Small intestine (tissue), 7 donors: Measurements from ENCODE around the gene VSIG4. TPM values are rescaled to one million over a fixed set of nuclear protein-coding genes. Genes with fewer than 3 reads are reported as not detected.
A peak's percentile ranks its signal among the peaks of the same experiment; 100 is the strongest.

Source experiments
- DNase-seq, 2 donors: peaks; one replicate each; pipeline versions ENCODE4 v3.0.0 to v3.0.0-alpha.2; 2013
- FAIRE-seq: peaks from 2 replicates; lab custom pipeline; 2012; peaks lifted over from hg19 to GRCh38; lab: Jason Lieb, UNC
- H3K27ac ChIP-seq, 3 donors: one replicate each; pipeline ENCODE4 v1.5.1; 2013; ENCODE audit warnings: low read length in 2 of 3, mild to moderate bottlenecking in 2 of 3, control low read depth in 1 of 3, inconsistent platforms in 1 of 3, low read depth in 1 of 3, moderate library complexity in 1 of 3
- H3K27me3 ChIP-seq, 3 donors: one replicate each; pipeline ENCODE4 v1.6.1; 2013; ENCODE audit warnings: low read length in 3 of 3, inconsistent platforms in 1 of 3; ENCODE audit not compliant: control insufficient read depth in 3 of 3, insufficient read depth in 3 of 3
- H3K36me3 ChIP-seq, 3 donors: one replicate each; pipeline ENCODE4 v1.6.1; 2013; ENCODE audit warnings: low read length in 3 of 3, inconsistent platforms in 1 of 3, low read depth in 1 of 3, mild to moderate bottlenecking in 1 of 3, moderate library complexity in 1 of 3; ENCODE audit not compliant: control insufficient read depth in 3 of 3, insufficient read depth in 2 of 3
- H3K4me1 ChIP-seq, 3 donors: one replicate each; pipeline ENCODE4 v1.6.1; 2013; ENCODE audit warnings: low read length in 2 of 3, inconsistent platforms in 1 of 3, low read depth in 1 of 3, mild to moderate bottlenecking in 1 of 3, moderate library complexity in 1 of 3; ENCODE audit not compliant: control insufficient read depth in 3 of 3, insufficient read depth in 2 of 3
- H3K4me3 ChIP-seq, 3 donors: one replicate each; pipeline ENCODE4 v1.5.1; 2013; ENCODE audit warnings: low read length in 3 of 3, control low read depth in 1 of 3, inconsistent platforms in 1 of 3, low read depth in 1 of 3, mild to moderate bottlenecking in 1 of 3, moderate library complexity in 1 of 3
- H3K9me3 ChIP-seq, 2 donors: one replicate each; pipeline ENCODE4 v1.6.1; 2013; ENCODE audit warnings: low read depth in 1 of 2, low read length in 1 of 2; ENCODE audit not compliant: control insufficient read depth in 2 of 2, insufficient read depth in 1 of 2
- WGBS, 3 donors: extraction: QIAGEN DNeasy Blood & Tissue Kit; methylation state at CpG; one replicate each; pipeline ENCODE4 v1.1.7; 2013; 5-methylcytosine and 5-hydroxymethylcytosine counted together
- polyA plus RNA-seq, 4 donors: library from polyadenylated mRNA; stranded (reverse) in 3 of 4; unstranded in 1 of 4; fragments of 200-250 nt in 3 of 4; fragments of 120-200 nt in 1 of 4; gene quantifications; one replicate each; pipeline versions ENCODE4 v1.2.1 to v1.2.3, GENCODE V29; 2013
- donor health status: healthy with polysubstance abuse.
- donor health status: control.
- donor health status: control.
- donor health status: Bipolar disorder and iron deficiency.
- donor health status: healthy.

The VSIG4 gene
- polyA plus RNA-seq, 4 donors, result 5.2 to 90.1 (median 12.7) TPM

- H3K4me3 ChIP-seq, result no peak overlapping the region
- WGBS, 3 donors, result 46 to 54% (median 53%) methylated on average over 2 of the region's 2 CpGs
- peaks cover 0 to 3% (median 0%) of the 10 kb centered on the region in 3 donors for H3K4me1 ChIP-seq
- peak overlapping the region in 1 of 3 donors; percentile 60 for H3K27ac ChIP-seq
- FAIRE-seq (no peak), DNase-seq (no peak)
- no peaks in the 10 kb centered on the region for H3K9me3 ChIP-seq
- no peaks in the 10 kb centered on the region for H3K27me3 ChIP-seq
- H3K36me3 ChIP-seq, result no peaks in the 10 kb centered on the region
Measured at GRCh38 chrX:66016905-66017658, 22.8 kb downstream of the VSIG4 start.

GRCh38 chrX:66015900-66016689 is 23.8 kb downstream of the VSIG4 start:
- Histone ChIP-seq H3K36me3 (no peaks in the 10 kb centered on the region), H3K27ac (peak overlapping the region in 1 of 3 donors; percentile 86), H3K4me1 (peaks cover 0 to 3% (median 0%) of the 10 kb centered on the region in 3 donors), H3K9me3 (no peaks in the 10 kb centered on the region), H3K4me3 (no peak overlapping the region), H3K27me3 (no peaks in the 10 kb centered on the region)
- 16 to 86% (median 72%) methylated on average over 1 of the region's 1 CpG for WGBS, 3 donors
- no peak for FAIRE-seq
- no peak for DNase-seq

DNA sequence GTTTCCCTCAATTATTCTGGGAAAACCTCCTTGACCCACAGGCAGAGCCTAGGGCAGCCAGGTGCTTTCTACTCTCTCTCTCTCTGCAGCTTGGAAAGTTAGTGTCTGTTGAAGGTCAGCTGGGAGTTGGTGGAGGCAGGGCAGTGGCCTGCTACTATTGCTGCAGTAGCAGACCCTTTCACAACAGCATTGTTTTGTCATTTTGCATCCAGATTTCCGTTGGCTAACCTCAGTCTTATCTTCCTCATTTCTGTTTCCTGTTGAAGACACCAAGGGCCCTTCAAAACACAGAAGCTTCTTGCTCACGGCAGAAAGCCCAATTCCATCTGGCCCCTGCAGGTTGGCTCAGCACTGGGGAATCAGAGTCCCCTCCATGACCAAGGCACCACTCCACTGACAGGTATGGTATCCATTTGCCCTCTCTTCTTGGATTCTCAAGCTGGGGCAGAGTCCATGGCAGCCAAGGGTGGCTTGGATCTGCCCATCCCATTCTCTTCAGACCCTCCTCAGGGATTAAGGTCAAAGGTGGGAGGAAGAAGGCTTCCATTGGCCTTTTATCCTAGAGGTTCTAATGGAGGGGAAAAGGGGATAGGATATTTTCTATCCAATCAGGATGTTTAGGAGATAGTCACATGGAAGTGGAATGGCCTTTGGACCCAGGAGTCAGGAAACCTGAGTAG is 24.6 kb downstream of the VSIG4 start:
- Histone ChIP-seq H3K27me3 (no peaks in the 10 kb centered on the region), H3K4me3 (peak overlapping the region in 1 of 3 donors; percentile 18), H3K4me1 (peaks cover 0 to 3% (median 0%) of the 10 kb centered on the region in 3 donors), H3K36me3 (no peaks in the 10 kb centered on the region), H3K27ac (peak overlapping the region in 1 of 3 donors; percentile 86), H3K9me3 (no peaks in the 10 kb centered on the region)
- DNase-seq, result peak in 1 of 2 donors; percentile 20
- WGBS, 3 donors, result 48 to 69% (median 48%) methylated on average over 2 of the region's 2 CpGs
- FAIRE-seq, result no peak

DNA sequence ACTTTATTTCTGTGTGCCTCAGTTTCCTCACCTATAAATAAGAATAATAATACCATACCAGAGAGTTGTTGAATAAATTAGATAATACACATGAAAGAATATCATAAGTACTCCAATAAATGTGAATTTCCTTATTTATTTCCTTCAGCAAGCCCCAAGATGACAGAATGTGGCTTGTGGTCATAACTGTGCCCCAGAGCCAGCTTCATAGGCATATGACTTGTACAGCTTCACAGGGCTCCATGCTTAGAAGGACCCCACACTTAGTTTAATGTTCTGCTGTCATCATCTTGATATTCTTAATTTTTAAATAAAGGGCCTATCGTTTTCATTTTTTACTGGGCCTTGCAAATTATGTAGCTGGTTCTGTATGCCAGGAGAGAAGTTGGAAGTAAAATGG is 25.3 kb downstream of the VSIG4 start:
- no peaks in the 10 kb centered on the region for H3K9me3 ChIP-seq
- no peak overlapping the region for H3K4me3 ChIP-seq
- no peaks in the 10 kb centered on the region for H3K36me3 ChIP-seq
- FAIRE-seq (no peak), DNase-seq (no peak)
- H3K4me1 ChIP-seq, result peaks cover 0 to 3% (median 0%) of the 10 kb centered on the region in 3 donors
- 65 to 83% (median 73%) methylated on average over 1 of the region's 1 CpG for WGBS, 3 donors
- H3K27me3 ChIP-seq, result no peaks in the 10 kb centered on the region
- H3K27ac ChIP-seq, result no peak overlapping the region

DNA sequence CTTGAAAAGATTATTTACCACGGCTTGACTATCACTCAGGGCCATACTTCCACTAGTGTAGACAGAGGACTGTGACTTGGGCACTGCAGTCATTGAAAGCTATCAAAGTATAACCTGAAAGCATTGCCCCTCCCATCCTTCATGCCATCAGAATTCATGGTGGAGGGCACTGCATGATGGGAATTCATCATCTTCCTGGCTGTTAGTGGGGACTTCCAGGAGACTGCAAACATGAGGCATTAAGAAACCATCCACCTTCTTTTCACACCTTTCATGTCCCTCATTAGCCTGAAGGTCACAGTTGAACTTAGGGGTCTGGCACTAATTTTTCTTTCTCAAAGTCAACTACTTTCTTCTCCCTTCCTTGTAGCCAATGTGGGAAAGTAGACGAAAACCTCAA is 25.8 kb downstream of the VSIG4 start:
- DNase-seq (no peak), FAIRE-seq (no peak)
- Histone ChIP-seq H3K4me3 (no peak overlapping the region), H3K27me3 (no peaks in the 10 kb centered on the region), H3K36me3 (no peaks in the 10 kb centered on the region), H3K4me1 (peaks cover 0 to 3% (median 0%) of the 10 kb centered on the region in 3 donors), H3K9me3 (no peaks in the 10 kb centered on the region), H3K27ac (peak overlapping the region in 1 of 3 donors; percentile 50)
- 49 to 90% (median 60%) methylated on average over 2 of the region's 2 CpGs for WGBS, 3 donors

DNA sequence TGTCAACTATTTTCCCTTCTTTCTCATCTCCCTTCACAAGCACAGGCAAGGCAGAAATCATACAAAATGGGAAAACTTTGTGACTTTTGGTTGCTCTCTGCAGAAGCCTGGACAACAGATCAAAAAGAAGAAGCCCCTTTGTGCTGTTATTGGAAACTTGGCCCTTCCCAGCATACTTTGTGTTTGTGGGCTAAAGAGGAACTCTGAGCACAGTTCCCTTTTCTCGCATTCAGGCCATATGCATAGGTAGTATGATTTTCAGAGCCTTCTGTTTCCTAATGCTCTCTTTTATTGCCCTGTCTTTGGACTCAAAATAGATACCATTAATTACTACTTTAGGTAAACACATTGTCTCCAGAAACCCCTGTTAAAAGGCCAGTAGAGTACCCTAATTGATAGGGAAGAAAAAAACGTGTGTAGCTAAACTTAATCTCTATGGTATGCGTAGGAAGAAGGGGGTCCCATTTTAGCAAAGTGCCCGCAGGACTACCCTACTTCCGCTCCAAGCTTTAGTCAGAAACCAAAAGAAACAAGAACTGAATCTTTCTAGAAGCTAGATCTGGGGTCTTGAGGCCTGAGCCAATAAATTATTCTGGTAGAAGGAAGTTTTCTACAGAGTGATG is 26.6 kb downstream of the VSIG4 start:
- H3K4me3 ChIP-seq, result no peak overlapping the region
- peaks cover 0 to 3% (median 0%) of the 10 kb centered on the region in 3 donors for H3K4me1 ChIP-seq
- no peaks in the 10 kb centered on the region for H3K9me3 ChIP-seq
- DNase-seq, result no peak
- H3K36me3 ChIP-seq, result no peaks in the 10 kb centered on the region
- WGBS, 3 donors, result 66 to 83% (median 69%) methylated on average over 5 of the region's 5 CpGs
- FAIRE-seq, result no peak
- peak overlapping the region in 1 of 3 donors; percentile 70 for H3K27ac ChIP-seq
- no peaks in the 10 kb centered on the region for H3K27me3 ChIP-seq

DNA sequence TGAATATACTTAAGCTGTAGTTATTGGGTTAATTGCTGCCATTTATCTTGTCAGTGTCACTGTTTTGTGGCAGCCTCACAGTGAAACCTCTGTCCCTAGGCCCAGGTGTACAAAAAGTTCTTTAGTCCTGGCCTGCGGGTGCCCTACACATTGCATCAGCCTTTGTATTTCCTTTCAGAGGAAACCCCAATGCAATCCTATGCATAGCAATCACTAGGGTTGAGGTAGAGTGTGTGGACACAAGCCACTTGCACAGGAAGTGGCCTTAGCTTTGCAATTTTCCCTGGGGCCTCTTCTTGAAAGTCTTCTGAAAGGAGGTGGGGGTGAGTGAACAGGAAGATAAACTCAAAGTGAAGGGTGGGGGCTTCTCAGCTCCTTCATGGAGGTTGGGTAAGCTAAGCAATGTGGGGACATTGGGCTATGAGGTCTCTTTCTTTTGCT is 27.8 kb downstream of the VSIG4 start:
- 47 to 75% (median 50%) methylated on average over 1 of the region's 1 CpG for WGBS, 3 donors

More for the DNA sequence above, 27.8 kb downstream of the VSIG4 start:
- DNase-seq, result peak in 1 of 2 donors; percentile 53
- Histone ChIP-seq H3K4me3 (no peak overlapping the region), H3K27ac (peak overlapping the region in 1 of 3 donors; percentile 68), H3K27me3 (no peaks in the 10 kb centered on the region), H3K4me1 (no peaks in the 10 kb centered on the region), H3K36me3 (no peaks in the 10 kb centered on the region), H3K9me3 (no peaks in the 10 kb centered on the region)
- FAIRE-seq, result no peak
